ENCODE measurements around the gene GSTO2. TPM values are rescaled to one million over a fixed set of nuclear protein-coding genes. Genes with fewer than 3 reads are reported as not detected.

Gene GSTO2
- total RNA-seq, 1 donor from 2014 or later = 24.0 TPM

GRCh38 chr10:104309980-104310978, 41.3 kb downstream of the GSTO2 start:
- no peak for DNase-seq (ENCODE audit: low read depth)
- Histone ChIP-seq H3K36me3 (ENCODE audit: control insufficient read depth, insufficient read depth, low read length) (no peaks in the 10 kb centered on the region), H3K27me3 (ENCODE audit: control insufficient read depth, insufficient read depth, low read length) (no peaks in the 10 kb centered on the region), H3K4me3 (ENCODE audit: low read depth, low read length) (no peak overlapping the region)
- no peak for TF ChIP-seq CTCF (IDR thresholded peaks at IDR 0.05; ENCODE audit: insufficient read depth, low read length, poor library complexity, severe bottlenecking)

GRCh38 chr10:104311184-104311720, 42.3 kb downstream of the GSTO2 start:
- Histone ChIP-seq H3K4me3 (ENCODE audit: low read depth, low read length) (no peak overlapping the region), H3K36me3 (ENCODE audit: control insufficient read depth, insufficient read depth, low read length) (no peaks in the 10 kb centered on the region), H3K27me3 (ENCODE audit: control insufficient read depth, insufficient read depth, low read length) (no peaks in the 10 kb centered on the region)
- no peak for DNase-seq (ENCODE audit: low read depth)
- no peak for TF ChIP-seq CTCF (IDR thresholded peaks at IDR 0.05; ENCODE audit: insufficient read depth, low read length, poor library complexity, severe bottlenecking)

- Histone ChIP-seq H3K4me3 (ENCODE audit: low read depth, low read length) (no peak overlapping the region), H3K36me3 (ENCODE audit: control insufficient read depth, insufficient read depth, low read length) (no peaks in the 10 kb centered on the region), H3K27me3 (ENCODE audit: control insufficient read depth, insufficient read depth, low read length) (no peaks in the 10 kb centered on the region)
- DNase-seq (ENCODE audit: low read depth) = no peak
- TF ChIP-seq CTCF (IDR thresholded peaks at IDR 0.05; ENCODE audit: insufficient read depth, low read length, poor library complexity, severe bottlenecking) = no peak
These were observed 45.9 kb downstream of the GSTO2 start for GRCh38 chr10:104314591-104315485.

- Histone ChIP-seq H3K36me3 (ENCODE audit: control insufficient read depth, insufficient read depth, low read length) (no peaks in the 10 kb centered on the region), H3K27me3 (ENCODE audit: control insufficient read depth, insufficient read depth, low read length) (no peaks in the 10 kb centered on the region), H3K4me3 (ENCODE audit: low read depth, low read length) (no peak overlapping the region)
- TF ChIP-seq CTCF (IDR thresholded peaks at IDR 0.05; ENCODE audit: insufficient read depth, low read length, poor library complexity, severe bottlenecking) = no peak
- DNase-seq (ENCODE audit: low read depth) = no peak
These were observed 46.5 kb downstream of the GSTO2 start for GRCh38 chr10:104315486-104315921.

- TF ChIP-seq CTCF (IDR thresholded peaks at IDR 0.05; ENCODE audit: insufficient read depth, low read length, poor library complexity, severe bottlenecking) = no peak
- H3K27me3 ChIP-seq (ENCODE audit: control insufficient read depth, insufficient read depth, low read length) = no peaks in the 10 kb centered on the region
- no peak overlapping the region for H3K4me3 ChIP-seq (ENCODE audit: low read depth, low read length)
- DNase-seq (ENCODE audit: low read depth) = no peak
- H3K36me3 ChIP-seq (ENCODE audit: control insufficient read depth, insufficient read depth, low read length) = no peaks in the 10 kb centered on the region
These were observed 47.5 kb downstream of the GSTO2 start for GRCh38 chr10:104316321-104317099.
